Colonic mucosa (tissue), 4 donors: Measurements from ENCODE around the gene ALX4. TPM values are rescaled to one million over a fixed set of nuclear protein-coding genes. Genes with fewer than 3 reads are reported as not detected.

Experiments
- DNase-seq: peaks from one replicate; pipeline ENCODE4 v3.0.0-alpha.2; 2020
- H3K27ac ChIP-seq: fragments of 200-600 bp; one replicate; pipeline ENCODE4 v1.8.0; 2021
- H3K27me3 ChIP-seq: fragments of 200-600 bp; one replicate; pipeline ENCODE4 v1.8.0; 2021
- H3K36me3 ChIP-seq: fragments of 200-600 bp; one replicate; pipeline ENCODE4 v1.8.0; 2021
- H3K4me1 ChIP-seq: fragments of 200-600 bp; one replicate; pipeline ENCODE4 v1.8.0; 2021; ENCODE audit warnings: mild to moderate bottlenecking
- H3K4me3 ChIP-seq: fragments of 200-600 bp; one replicate; pipeline ENCODE4 v1.8.0; 2021
- H3K9ac ChIP-seq, 2 donors: one replicate each; pipeline ENCODE4 v1.7.0; 2013; ENCODE audit warnings: control low read depth in 2 of 2, low read depth in 2 of 2, low read length in 2 of 2
- H3K9me3 ChIP-seq: fragments of 200-600 bp; one replicate; pipeline ENCODE4 v1.8.0; 2021
- CTCF ChIP-seq: fragments of 200-600 bp; IDR thresholded peaks from one replicate; pipeline ENCODE4 v1.8.0; 2022; ENCODE audit warnings: antibody characterized with exemption, mild to moderate bottlenecking
- intact Hi-C: fragments of 100-400 bp; cut with DNase I; formaldehyde crosslinking; loops from one replicate; pipeline ENCODE4 v1.14.1; 2022
- total RNA-seq, 2 donors: library from RNA; stranded (reverse); fragmentation: NEBNext Ultra II Directional in 1 of 2; extraction: Animal tissue kit (Norgen Biotek cat#: 25700) in 1 of 2; gene quantifications; one replicate each; pipeline ENCODE4 v1.2.1, GENCODE V29; 2021
- donor health status: healthy.
- donor health status: DM: no; HTN: no; CAD: no.
- donor health status: DM: no; HTN: no; CAD: no.

The ALX4 gene
- total RNA-seq, 2 donors from 2014 or later: not detected

DNA sequence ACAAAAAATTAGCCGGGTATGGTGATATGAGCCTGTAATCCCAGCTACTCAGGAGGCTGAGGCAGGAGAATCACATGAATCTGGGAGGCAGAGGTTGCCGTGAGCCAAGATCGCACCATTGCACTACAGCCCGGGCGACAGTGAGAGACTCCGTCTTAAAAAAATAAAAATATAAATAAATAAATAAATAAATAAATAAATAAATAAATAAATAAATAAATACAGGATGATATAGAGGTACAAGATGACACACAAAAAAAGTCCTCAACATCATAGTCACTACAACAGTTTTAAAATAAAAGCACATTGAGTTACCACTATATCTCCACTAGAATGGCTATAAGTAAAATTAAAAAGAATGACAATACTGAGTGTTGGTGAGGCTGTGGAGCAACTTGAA, 97.8 kb downstream of the ALX4 start:
- intact Hi-C loops: no loop called here
- no peaks in the 10 kb centered on the region for H3K27me3 ChIP-seq
- H3K4me1 ChIP-seq: no peaks in the 10 kb centered on the region
- no peak for TF ChIP-seq CTCF
- no peaks in the 10 kb centered on the region for H3K36me3 ChIP-seq
- H3K9me3 ChIP-seq: no peaks in the 10 kb centered on the region
- no peak overlapping the region for H3K27ac ChIP-seq
- no peak for DNase-seq
- no peak overlapping the region for H3K4me3 ChIP-seq
- H3K9ac ChIP-seq: no peak overlapping the region

Other genes with a start within 250 kb of the ALX4 start
- 10 to 100 TPM in 1 of 2 donors, 1 to 10 TPM in 1; 9.2 to 20.0 TPM for gene ACCS, start 243.9 kb downstream of the ALX4 start, total RNA-seq
- 10 to 100 TPM; 53.2 to 54.7 TPM for gene EXT2, start 214.5 kb downstream of the ALX4 start, total RNA-seq